ENCODE results near the gene NDFIP1.
"Not testable (repeated sequence)": the region's sequence is repeated elsewhere in the genome, so short reads cannot be mapped to it uniquely, and the experiment has no call there.

Gene NDFIP1

DNA sequence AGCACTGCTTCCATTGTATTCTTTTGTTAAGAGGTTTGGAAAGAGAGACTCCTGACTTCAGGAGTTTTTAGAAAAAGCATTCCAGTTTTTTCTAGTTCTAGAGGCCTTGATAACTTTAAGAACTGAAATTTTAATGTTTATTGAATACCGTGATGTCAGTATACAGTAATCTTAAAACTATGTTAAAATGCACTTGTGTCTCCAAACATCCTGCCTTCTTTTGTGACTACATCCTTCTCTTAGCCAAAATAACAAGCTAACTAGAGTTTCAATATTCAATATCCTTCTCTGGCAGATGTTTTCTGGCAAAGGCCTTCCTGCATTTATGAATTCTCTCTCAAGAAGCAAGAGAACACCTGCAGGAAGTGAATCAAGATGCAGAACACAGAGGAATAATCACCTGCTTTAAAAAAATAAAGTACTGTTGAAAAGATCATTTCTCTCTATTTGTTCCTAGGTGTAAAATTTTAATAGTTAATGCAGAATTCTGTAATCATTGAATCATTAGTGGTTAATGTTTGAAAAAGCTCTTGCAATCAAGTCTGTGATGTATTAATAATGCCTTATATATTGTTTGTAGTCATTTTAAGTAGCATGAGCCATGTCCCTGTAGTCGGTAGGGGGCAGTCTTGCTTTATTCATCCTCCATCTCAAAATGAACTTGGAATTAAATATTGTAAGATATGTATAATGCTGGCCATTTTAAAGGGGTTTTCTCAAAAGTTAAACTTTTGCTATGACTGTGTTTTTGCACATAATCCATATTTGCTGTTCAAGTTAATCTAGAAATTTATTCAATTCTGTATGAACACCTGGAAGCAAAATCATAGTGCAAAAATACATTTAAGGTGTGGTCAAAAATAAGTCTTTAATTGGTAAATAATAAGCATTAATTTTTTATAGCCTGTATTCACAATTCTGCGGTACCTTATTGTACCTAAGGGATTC lies 43.1 kb downstream of the NDFIP1 start:
- DNase-seq (ENCODE audit: low read depth in 1 of 2, low spot score in 1 of 2), result peak in 1 of 2 donors; percentile 47

DNA sequence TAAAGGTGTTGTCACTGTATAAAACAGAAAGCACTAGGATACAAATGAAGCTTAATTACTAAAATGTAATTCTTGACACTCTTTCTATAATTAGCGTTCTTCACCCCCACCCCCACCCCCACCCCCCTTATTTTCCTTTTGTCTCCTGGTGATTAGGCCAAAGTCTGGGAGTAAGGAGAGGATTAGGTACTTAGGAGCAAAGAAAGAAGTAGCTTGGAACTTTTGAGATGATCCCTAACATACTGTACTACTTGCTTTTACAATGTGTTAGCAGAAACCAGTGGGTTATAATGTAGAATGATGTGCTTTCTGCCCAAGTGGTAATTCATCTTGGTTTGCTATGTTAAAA lies 43.8 kb downstream of the NDFIP1 start:
- DNase-seq (ENCODE audit: low read depth in 1 of 2, low spot score in 1 of 2), result no peak

DNA sequence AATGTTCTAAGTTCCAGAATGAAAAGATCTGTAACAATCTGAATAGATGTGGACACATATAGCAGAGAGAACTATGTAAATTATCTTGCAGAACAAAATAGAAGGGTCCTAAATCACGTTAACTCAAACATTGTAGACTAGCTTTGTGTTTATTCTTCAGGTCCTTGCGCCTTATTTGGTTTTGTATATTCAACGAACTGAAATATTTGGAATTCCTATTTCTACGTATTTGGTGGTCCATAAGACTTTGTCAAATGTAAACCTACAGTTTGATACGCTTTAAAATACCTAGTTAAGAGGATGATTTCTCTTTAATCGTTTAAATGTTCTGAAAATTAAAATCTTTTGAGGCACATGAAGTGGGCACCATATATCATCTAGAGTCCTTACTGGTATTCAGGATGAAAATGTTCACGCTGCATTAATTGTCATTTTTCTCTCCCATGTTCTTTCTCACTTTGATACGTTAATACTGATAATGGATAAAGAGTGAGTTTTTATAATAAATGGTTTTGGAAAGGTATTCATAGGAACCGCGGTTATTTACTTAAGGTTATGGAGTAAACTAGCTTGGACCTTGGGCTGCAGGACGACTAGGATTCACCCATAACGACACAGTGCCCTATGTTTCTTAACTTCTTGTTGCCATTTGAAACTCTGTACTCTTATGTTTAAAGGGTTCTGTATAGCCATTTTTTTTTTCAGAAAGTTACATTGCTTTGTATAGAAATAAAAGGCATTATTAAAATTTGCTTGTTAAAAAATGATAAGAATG lies 45.3 kb downstream of the NDFIP1 start:
- DNase-seq (ENCODE audit: low read depth in 1 of 2, low spot score in 1 of 2), result no peak

DNA sequence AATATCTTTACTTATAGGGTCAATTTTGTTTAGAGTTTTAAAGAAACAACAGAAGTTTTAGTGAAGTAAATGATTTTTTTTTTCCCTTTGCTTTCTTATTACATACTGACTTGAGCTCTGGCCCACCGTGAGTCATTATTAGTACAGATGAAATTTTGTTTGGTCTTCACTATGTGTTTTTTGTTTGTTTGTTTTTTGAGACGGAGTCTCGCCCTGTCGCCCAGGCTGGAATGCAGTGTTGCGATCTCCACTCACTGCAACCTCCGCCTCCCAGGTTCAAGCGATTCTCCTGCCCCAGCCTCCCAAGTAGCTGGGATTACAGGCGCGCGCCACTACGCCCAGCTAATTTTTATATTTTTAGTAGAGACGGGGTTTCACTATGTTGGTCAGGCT lies 45.9 kb downstream of the NDFIP1 start:
- not testable (repeated sequence) for DNase-seq (ENCODE audit: low read depth in 1 of 2, low spot score in 1 of 2)

GRCh38 chr5:142156839-142157463 lies 48.4 kb downstream of the NDFIP1 start:
- DNase-seq (ENCODE audit: low read depth in 1 of 2, low spot score in 1 of 2), result no peak

- DNase-seq (ENCODE audit: low read depth in 1 of 2, low spot score in 1 of 2), result no peak
These were observed 50.8 kb downstream of the NDFIP1 start for GRCh38 chr5:142159354-142159753.

DNA sequence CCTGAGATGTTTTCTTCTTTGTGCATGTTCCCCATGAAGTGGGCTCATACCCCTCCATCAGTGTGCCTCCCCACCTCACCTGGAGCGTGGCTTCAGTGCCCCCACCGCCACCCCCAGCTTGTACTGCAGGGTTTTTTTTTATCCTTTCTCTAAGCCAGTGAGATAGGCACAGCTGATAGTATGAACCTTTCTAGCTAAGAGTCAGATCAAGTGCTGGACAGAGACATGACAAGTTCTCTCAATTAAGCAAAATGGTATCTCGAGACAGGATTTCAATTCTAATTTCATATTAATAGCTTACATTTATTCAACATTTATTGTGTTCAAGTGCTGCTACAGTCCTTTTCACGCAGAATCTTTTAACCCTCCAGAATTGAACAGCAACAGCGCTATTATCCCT lies 55.7 kb downstream of the NDFIP1 start:
- DNase-seq (ENCODE audit: low read depth in 1 of 2, low spot score in 1 of 2), result no peak

DNA sequence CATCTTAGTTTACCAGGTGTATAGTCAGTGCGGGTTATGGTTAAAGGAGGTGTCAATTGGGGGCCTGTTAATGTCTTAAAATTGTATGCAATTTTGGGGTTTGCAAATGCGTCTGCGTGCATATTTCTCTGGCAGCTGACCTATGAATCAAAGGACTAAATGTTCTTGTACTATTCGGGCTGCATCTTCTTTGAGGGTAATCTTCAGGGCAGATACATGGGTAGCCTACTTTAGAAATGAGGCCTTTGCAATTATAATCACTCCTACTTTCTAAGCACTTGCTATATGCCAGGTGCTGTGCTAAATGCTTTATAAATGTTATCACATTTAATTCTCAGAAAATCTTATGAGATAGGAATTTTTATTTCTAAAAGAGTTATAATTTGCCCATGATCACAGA lies 58.2 kb downstream of the NDFIP1 start:
- no peak for DNase-seq (ENCODE audit: low read depth in 1 of 2, low spot score in 1 of 2)

DNA sequence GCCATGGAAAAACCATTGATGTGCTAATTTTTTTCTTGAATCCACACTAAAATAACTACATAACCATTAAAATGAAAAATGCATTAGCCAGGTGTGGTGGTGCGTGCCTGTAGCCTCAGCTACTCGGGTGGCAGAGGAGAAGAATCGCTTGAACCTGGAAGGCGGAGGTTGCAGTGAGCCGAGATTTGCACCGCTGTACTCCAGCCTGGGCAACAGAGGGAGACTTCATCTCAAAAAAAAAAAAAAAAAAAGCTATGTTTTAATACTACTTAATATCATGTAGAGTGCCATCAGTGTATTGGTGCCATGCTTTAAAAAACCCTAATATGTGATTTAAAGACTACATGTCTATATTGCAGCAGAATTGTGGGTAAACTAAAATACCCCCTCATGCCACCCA lies 58.9 kb downstream of the NDFIP1 start:
- DNase-seq (ENCODE audit: low read depth in 1 of 2, low spot score in 1 of 2), result no peak

DNA sequence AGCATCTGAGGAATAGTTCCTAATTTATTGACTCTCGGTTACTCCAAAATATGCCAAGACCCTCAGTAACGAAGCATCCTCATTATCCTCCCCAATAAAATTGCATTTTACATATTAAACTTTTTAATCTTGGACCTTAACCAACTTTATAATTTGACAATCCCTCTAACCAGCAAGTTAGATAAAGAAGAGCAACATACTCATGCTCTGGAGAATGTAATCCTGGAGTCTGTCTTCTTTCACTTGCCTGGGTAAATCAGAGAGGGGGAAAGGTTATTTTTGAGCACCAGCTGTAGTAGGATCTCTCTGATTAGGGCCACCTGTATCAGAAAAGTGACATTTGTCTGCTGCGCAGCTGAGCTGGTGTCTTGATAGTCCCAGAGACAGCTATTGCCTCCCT lies 59.8 kb downstream of the NDFIP1 start:
- no peak for DNase-seq (ENCODE audit: low read depth in 1 of 2, low spot score in 1 of 2)

DNA sequence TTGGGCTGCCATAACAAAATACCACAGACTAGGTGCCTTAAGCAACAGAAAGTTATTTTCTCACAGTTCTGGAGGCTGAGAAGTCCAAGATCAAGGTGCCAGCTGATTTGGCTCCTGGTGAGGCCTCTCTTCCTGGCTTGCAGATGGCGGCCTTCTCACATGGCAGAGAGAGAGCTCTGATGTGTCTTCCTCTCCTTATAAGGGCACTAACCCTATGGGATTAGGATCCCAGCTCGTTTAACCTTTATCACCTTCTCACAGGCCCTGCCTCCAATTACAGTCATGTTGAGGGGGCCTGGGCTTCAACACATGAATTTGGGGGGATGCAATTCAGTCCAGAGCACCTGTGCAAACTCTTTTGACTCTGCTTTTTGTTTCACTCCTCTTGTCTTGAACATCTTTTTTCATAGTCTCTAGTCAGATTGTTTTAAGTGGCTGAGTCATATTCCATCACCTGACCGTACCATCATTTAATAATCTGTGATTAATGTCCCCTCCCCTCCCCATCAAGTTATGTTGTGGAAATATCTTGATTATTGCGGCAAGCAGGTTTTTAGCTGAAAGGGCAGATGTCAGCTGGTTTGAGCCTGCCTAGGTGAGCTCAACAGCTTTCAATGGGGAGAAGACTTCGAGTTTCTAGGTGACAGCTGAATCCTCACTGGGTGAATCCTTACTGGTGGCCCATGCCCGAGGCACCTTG lies 61.8 kb downstream of the NDFIP1 start:
- no peak for DNase-seq (ENCODE audit: low read depth in 1 of 2, low spot score in 1 of 2)

DNA sequence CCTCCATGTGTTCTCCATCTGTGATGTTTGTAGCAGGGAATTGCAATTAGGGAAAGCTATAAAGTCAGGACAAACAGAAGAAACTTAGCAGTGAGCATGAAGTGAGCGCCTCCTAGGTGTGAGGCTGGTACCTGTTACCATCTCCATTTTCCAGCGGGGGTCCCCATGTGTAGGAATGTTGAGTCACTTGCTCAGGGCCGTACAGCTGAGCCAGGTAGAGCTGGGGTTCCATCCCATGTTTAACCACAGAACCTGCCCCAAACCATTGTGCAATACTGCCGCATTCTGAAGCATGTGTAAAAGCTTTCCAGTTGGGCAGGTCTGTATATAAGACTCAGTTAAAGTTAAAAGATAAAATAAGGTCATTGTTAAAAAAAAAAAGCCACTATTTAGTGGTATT lies 62.7 kb downstream of the NDFIP1 start:
- DNase-seq (ENCODE audit: low read depth in 1 of 2, low spot score in 1 of 2), result no peak

DNA sequence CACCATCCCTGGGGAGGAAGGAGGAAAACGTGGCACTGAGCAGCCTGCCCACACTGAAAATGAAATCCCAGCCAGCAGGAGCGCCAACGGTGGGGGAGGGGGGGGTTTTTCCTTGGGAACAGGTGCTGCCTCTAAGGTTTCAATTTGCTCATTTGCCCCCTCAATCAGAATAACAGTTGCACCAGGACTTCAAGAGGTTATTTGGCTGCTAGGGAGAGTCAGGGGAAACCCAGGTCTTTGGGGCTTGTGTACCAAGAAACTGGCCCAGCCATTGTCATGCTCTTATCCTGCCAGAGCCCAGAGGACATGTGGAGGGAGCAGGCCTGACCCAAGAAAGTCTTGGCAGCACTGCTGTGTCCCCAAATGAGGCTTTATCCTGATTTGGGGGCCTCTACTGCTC lies 66.5 kb downstream of the NDFIP1 start:
- DNase-seq (ENCODE audit: low read depth in 1 of 2, low spot score in 1 of 2), result no peak

DNA sequence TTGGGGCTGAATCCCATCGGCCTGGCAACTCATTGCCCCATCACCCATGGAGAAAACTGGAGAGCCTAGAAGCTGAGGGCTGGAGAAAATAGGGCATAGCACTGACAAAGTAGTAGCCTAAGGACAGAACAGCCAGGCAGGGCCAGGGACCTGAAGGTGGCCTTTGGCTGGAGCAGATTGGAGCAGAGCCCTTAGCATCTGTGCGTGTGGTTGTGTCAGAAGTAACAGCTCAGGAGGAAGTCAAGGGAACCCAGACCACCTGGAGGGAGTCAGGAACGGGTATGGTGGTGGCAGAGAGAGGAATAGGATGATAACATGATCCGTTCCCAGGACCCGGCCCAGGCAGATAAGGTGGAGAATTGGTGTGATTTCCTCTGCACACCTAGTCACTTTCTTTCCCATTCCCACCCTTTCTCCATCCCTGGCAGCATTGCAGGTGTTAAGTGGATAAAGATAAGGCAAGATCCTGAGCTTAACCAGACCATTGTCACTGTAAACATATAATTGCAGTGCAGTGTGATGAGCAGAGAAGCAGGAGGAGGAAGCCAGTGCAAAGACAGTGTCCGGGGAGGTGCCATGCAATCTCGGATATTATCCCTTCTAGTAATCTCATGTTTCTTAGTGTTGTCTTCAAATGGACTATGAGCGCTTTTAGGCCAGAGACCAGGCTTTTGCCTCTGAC lies 67.0 kb downstream of the NDFIP1 start:
- no peak for DNase-seq (ENCODE audit: low read depth in 1 of 2, low spot score in 1 of 2)

- no peak for DNase-seq (ENCODE audit: low read depth in 1 of 2, low spot score in 1 of 2)
These were observed 67.7 kb downstream of the NDFIP1 start for GRCh38 chr5:142176255-142176654.

GRCh38 chr5:142178651-142179050 lies 70.1 kb downstream of the NDFIP1 start:
- no peak for DNase-seq (ENCODE audit: low read depth in 1 of 2, low spot score in 1 of 2)

DNA sequence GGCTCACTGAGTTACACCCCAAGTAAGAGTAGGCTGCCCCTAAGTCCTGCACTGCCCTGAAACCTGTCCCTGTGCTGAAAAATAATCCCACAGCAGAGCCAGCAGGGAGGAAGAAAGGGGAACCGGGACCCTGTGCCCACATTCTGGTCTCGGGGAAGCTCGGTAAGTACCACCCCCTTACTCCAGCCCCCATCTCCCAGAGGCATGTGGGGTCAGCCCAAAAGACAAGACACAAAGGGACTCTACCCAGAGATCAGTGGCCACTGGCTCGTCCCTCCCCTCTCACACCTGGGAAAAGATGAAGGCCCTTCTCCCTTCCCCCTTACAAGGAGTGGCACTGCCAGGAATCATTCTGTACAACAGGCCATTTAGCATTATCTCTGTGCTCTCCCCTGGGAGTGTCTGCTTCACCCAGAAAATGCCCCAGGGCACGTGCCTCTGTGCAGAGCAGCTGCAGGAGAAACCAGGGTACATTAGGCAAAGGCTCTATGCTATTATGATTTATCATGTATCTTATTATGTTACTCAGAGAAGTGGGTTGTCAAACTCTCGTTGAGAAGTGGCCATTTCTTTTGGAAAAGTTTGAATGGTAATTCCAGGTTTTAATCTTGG lies 71.3 kb downstream of the NDFIP1 start:
- DNase-seq (ENCODE audit: low read depth in 1 of 2, low spot score in 1 of 2), result no peak

GRCh38 chr5:142181096-142181495 lies 72.5 kb downstream of the NDFIP1 start:
- DNase-seq (ENCODE audit: low read depth in 1 of 2, low spot score in 1 of 2), result no peak

DNA sequence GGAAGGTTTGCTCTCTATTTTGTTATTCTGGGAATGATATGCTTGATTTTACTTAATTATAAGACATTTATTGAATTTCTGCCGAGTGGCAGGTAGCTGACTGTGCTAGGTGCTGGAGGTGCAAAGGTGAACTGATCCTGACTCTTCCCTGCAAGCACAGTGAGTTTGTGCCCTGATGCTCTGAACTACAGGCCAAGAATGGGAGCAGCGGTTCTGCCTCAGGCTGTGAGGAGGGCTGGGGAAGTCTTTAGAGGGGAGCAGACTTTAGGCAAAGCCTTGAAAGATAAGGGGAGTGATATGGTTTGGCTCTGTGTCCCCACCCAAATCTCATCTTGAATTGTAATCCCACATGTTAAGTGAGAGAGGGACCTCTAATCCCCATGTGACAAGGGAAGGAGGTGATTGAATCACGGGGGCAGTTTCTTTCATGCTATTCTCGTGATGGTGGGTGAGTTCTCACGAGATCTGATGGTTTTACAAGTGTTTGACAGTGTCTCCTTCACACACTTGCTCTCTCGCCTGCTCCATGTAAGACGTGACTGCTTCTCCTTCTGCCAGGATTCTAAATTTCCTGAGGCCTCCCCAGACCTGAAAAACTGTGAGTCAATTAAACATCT lies 73.1 kb downstream of the NDFIP1 start:
- DNase-seq (ENCODE audit: low read depth in 1 of 2, low spot score in 1 of 2), result no peak

DNA sequence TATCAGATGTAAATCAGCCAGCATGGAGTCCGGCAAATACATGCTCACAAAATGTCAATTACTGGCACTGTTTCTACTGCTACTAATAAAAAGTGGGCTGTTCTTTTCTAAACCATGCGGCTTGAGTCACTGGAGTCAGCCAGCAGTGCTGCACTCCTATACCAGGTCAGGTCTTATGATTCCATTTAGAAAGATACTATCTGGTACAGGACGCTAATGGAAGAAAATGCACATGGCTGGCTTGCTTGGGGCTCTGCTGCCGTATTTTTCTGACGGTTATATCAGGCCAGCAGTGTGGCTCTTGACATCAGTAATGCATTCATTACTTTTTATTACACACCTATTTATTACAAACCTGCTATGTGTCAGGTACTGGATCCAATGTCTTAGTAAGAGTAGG lies 74.3 kb downstream of the NDFIP1 start:
- DNase-seq (ENCODE audit: low read depth in 1 of 2, low spot score in 1 of 2), result no peak
